ENCODE measurements around the gene CLDN9.

- TF ChIP-seq CTCF (IDR thresholded peaks at IDR 0.05) = no peak
- TF ChIP-seq POLR2AphosphoS5 (IDR thresholded peaks at IDR 0.05) = no peak
- no peak for TF ChIP-seq EP300 (IDR thresholded peaks at IDR 0.05)
Measured at GRCh38 chr16:3042376-3042775, 29.7 kb downstream of the CLDN9 start.

Measured in gastroesophageal sphincter (tissue), 3 donors.